ENCODE data around the gene DLG2.
"Not testable (repeated sequence)": the region's sequence is repeated elsewhere in the genome, so short reads cannot be mapped to it uniquely, and the experiment has no call there.

The DLG2 gene

DNA sequence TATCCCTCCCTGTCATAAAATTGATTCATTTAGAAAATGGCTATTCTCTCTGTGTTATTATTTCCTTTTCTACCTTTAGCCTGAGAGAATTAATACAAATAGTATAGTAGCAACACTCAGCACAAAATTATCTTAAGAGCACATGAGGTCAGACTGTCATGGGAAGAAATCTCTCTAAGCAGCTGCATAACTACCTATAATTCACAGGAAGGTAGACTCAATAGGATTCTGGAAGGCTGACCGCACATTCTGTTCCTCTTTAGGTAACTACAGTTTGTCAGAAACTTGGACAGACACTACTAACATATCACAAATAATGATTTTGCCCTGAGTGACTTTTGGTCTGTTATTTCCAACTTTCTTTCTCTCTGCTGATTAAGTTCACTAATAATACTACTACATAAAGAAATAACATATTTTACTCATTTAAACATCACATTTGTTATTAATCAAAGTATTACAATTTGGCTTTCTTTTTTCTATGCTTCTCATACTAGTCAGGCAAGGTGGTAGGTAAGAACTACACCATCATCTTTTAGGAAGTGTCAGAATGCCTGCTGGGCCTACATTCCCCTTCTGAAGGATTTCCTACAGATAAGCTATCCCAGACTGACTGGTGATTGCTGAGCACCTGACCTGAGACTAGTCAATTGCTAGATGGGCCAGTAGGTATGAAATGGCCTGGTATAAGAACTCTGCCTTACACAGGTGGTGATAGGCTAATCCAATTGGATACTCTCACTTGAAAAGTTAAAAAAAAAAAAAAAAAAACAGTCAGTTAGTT, 325.1 kb downstream of the DLG2 start:
- DNase-seq = no peak

DNA sequence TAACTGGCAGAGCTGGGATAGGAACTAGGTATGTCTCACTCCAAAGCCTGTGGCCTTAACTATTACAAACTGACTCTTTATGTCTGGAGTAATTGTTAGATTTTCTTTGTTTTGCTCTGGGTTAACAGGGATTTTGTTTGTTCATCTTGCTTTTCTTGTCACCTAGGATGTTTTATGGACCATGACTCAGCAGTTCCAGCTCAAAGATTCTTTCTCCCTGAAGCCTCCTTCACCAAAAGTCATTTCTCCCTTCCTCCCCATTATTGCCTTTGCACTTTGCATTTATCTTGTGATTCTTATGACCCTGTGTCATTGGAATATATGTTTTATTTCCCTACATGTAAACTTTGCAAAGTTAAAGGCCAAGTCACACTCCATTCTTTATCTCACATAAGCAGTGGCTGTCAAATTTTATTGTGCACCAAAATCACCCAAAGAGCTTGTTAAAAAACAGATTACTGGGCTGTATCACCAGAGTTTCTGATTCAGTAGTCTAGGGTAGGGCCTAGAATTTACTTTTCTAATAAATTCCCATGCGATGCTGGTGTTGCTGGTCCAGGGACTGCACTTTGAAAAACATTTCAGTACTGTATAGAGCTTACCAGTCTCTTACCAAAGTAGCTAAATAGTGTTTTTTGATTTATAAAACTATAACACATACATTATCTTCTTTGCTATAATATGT, 327.7 kb downstream of the DLG2 start:
- DNase-seq = no peak

DNA sequence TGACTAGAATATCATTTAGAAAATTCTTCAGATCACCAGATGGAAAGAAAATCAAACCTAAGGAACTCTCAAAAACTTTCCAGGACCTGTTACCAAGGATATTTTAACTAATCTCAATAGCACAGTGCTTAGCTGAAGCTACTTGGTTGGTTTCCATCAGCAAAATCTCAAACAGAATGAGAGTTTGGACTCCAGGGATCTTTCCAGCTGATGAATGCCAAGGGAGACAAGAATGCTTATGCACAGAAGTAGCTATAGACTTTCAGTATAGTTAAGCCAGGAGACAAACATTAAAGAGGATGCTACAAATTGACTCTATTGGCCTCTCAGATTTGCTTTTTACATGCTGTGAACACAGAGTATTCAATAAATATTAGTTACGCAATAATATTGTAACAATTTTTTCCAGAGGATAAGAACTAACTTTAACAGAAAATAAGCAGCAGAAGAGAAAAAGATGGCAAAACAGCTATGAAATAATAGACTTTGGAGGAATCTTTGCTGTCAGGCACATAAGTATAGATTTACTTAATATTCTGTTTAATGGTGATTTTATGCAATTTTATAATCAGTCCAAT, 331.4 kb downstream of the DLG2 start:
- no peak for DNase-seq

- DNase-seq = no peak
Measured at GRCh38 chr11:85281550-85281949, 345.6 kb downstream of the DLG2 start.

DNA sequence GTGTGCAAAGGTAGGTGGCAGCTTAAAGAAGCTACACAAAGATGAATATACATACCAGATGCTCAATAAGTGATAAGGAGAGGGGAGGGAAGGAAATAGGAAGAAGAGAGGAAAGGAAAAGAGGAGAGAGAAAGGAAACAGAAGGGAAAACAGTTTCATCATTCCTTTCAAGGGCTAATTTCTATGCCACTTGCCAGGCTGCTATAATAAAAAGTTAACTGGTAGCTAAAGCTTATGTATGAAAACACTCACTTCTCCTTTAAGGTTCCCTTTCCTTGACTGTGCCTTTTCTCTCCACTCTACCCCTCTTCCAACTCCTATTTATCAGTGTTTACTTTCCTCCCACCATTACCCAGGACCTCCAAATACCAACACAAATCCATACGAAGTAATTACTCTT, 347.9 kb downstream of the DLG2 start:
- no peak for DNase-seq

- DNase-seq = no peak
Measured at GRCh38 chr11:85277693-85278092, 349.5 kb downstream of the DLG2 start.

GRCh38 chr11:85276332-85276731, 350.8 kb downstream of the DLG2 start:
- no peak for DNase-seq

- not testable (repeated sequence) for DNase-seq
Measured at GRCh38 chr11:85270315-85270714, 356.8 kb downstream of the DLG2 start.

GRCh38 chr11:85269109-85269508, 358.0 kb downstream of the DLG2 start:
- DNase-seq = no peak

DNA sequence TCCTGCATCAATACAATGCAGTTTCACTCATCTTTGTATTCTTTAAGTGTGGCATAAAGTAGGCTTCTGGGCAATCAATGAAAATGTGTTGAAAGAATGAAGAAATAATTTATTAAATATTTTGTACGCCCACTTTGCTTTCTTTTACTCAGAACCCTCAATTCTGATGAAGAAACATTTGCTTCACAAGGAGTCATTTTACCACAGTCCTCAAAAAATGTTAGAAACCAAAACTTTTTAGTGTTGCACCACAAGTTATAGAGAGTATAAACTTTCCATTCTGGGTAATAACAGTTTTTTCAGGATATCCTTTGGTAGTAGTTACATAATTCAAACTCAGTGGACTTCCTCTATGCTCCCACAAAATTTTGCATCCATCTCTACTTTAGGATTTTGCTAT, 360.5 kb downstream of the DLG2 start:
- DNase-seq = no peak

DNA sequence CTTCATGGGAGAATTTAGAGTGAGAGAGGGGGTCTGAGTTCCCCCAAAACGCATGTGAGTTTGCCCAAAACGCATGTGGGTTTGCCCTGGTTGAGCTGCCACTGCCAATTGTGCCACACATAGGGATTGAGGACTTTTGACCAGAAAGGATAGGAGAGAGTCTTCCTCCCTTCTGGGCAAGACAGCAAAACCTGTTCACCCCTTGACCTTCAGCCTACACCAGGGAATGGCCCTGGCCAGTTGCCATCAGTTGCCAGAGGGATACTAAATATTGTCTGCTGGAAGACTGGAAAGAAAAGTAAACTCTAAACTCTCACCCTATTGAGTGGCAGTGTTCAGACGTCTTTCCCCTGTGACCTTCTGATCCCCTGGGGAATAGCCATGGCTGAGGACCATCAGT, 363.8 kb downstream of the DLG2 start:
- DNase-seq = no peak

GRCh38 chr11:85257837-85258236, 369.3 kb downstream of the DLG2 start:
- DNase-seq = no peak

DNA sequence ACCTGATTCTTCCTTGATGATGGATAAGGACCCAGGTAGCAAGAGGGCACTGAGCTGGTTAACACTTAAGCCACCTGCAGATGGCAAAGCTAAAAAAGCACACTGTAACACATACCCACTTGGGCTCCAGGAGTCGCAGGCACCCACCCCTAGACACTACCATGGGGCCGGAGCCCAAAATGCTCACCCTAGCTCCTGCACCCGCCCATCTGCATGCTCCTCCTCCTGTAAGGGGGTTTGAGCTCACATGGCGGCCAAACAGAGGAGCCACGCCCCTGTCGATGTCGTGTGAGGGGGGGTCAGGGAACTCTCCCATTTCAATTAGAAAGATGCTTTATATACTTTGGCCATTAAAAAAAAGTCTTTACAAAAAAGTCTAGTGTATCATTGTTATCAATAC, 370.7 kb downstream of the DLG2 start:
- no peak for DNase-seq

DNA sequence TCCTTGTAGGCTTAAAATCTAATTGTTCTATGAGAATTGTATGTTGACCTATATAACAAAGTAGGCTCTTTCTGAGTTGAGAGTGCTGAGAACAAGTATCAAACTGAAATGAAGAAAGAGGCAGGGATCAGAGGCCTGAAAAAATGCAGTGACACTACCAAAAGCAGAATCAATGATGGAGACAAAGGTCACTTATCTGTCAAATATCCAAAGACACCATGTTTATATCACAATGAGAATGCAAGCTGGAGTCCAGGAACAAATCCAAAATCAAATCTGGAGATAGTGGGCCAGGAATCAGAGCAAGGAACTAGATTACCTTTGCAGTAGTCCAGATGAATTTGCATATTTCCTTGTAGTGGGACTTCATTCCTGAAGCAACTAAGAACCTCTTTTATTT, 377.7 kb downstream of the DLG2 start:
- no peak for DNase-seq

DNA sequence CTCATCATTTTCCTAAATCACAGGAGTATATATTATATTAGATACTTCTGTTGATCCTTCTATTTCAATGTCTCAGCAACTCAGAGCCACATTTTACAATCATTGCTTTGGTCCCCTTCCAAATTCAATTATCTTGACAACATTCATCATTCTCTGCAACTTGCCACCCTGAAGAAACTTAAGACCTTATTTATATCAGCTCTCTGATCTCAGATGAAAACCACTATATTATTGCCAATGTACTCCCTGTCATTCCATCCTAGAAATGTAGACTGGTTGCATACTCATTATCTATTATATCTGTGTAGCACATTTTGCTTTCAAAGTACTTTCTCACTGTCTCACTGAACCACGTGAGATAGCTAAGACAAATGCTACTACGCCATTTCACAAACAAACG, 379.3 kb downstream of the DLG2 start:
- no peak for DNase-seq

GRCh38 chr11:85238906-85239305, 388.2 kb downstream of the DLG2 start:
- DNase-seq = no peak

DNA sequence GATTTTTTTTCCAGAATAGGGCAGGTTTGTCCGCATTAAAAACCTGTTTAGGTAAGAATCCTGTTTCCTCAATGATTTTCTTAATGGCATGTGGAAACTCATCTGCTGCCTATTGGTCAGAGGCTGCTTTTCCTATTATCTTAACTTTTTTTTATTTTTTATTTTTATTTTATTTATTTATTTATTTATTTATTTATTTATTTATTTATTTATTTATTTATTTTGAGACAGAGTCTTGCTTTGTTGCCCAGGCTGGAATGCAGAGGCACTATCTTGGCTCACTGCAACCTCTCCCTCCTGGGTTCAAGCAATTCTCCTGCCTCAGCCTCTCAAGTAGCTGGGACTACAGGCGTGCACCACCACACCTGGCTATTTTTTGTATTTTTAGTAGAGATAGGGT, 389.1 kb downstream of the DLG2 start:
- DNase-seq = not testable (repeated sequence)

DNA sequence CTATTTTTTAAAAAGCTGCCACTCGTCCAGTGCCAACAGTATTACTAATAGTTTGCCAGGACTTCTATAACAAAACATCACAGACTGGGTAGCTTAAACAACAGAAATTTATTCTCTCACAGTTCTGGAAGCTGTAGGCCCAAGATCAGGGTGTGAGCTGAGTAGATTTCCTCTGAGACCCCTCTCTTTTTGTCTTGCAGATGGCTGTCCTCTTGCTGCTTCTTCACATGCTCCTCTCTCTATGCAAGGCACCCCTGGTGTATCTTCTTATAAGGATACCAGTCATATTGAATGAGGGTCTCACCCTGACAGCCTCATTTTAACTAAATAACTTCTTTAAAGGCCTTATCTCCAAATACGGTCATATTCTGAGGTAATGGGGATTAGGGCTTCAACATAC, 390.9 kb downstream of the DLG2 start:
- no peak for DNase-seq

DNA sequence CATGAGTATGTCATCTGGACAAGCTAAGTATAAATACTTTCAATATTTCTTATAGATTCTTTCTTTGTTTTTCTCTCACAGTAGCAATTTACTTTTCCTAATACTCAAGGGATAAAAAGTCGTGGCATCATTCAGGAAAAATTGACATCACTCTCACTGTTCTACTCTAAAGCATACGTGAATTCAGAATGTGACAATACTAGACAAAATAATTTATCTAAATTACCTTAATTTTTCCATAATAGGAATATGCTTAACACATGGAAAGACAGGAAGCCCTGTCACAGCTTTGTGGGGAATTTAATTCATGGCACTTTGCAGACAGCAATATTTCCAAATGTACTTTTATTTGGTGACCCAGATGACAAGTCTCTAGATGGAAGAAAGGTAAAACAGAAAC, 394.6 kb downstream of the DLG2 start:
- no peak for DNase-seq

DNA sequence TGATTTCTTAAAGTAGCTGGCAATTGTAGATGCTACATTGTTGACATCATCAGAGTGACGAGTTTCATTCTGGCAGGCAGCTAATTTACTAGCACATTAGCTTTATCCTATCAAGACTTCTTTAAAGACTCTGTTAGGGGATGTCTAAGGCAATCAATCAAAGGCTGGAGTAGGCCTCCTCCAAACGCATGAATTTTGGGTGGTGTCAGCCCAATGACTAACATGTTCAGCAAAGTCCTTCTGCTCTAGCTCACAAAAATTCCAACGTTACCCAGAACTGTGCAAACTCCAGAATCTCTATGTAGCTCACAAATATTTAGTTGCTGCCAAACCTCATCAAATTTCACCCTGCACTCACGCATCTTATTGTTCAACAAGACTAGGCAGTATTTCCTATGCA, 395.6 kb downstream of the DLG2 start:
- DNase-seq = no peak

DNA sequence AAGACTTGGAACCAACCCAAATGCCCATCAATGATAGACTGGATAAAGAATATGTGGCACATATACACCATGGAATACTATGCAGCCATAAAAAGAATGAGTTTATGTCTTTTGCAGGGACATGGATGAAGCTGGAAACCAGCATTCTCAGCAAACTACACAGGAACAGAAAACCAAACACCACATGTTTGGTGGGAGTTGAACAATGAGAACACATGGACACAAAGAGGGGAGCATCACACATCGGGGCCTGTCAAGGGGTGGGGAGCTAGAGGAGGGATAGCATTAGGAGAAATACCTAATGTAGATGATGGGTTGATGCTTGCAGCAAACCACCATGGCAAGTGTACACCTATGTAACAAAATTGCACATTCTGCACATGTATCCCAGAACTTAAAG, 397.4 kb downstream of the DLG2 start:
- not testable (repeated sequence) for DNase-seq

DNA sequence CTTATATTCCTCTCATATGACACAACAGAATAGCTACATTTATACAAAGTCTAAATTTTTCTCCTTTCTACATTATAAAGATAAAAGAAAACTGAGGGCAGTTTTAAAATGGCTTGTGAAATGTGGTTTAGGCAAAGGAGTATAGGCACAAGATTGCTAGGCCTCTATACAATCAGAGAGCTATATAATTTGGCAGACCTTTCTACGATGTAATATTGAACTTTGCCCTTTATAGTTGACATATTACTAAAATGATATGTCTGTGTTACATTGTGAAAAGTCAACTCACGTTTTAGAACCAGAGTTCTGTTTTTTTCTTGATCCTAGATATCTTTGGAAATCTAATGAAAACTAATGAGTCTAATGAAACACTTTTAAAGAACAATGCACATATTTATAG, 430.2 kb downstream of the DLG2 start:
- DNase-seq = no peak

- no peak for DNase-seq
Measured at GRCh38 chr11:85195934-85196333, 431.2 kb downstream of the DLG2 start.

- no peak for DNase-seq
Measured at GRCh38 chr11:85187992-85188391, 439.2 kb downstream of the DLG2 start.

Measured in activated CD4-positive, alpha-beta T cell treated with anti-CD3 and anti-CD28 coated beads, Interleukin-2, Interleukin-6, amounts not matched to agents 100 ng/mL and 50 ng/mL, durations not matched to agents 16 hours and 8 hours (primary cell).